ENCODE data around the gene FCN1.

FCN1 gene

GRCh38 chr9:134951461-134951860, 33.7 kb upstream of the FCN1 start:
- Histone ChIP-seq H4K20me1 (ENCODE audit: insufficient read depth, low read length, poor library complexity, severe bottlenecking) (no peaks in the 10 kb centered on the region), H3K9me3 (ENCODE audit: insufficient read depth, low read depth, low read length) (no peaks in the 10 kb centered on the region; the same call in 1 of the 2 replicates), H3K4me2 (ENCODE audit: low read depth, low read length, poor library complexity, severe bottlenecking) (no peak overlapping the region), H3F3A (ENCODE audit: low read depth) (no peaks in the 10 kb centered on the region), H3K79me2 (ENCODE audit: insufficient read depth, low read length) (no peaks in the 10 kb centered on the region), H2AFZ (ENCODE audit: low read length) (no peak overlapping the region), H3K9me2 (replicated peaks; ENCODE audit: low read depth, low read length) (no peaks in the 10 kb centered on the region), H3K36me3 (ENCODE audit: insufficient read depth, low read length) (no peaks in the 10 kb centered on the region), H3K4me1 (ENCODE audit: insufficient read depth, low read length, poor library complexity, severe bottlenecking) (no peaks in the 10 kb centered on the region), H3K27me3 (ENCODE audit: insufficient read depth, low read length, poor library complexity, severe bottlenecking) (no peaks in the 10 kb centered on the region), H3K4me3 (ENCODE audit: low read length, poor library complexity, severe bottlenecking) (no peak overlapping the region), H3K9ac (ENCODE audit: low read depth, low read length, poor library complexity, severe bottlenecking) (no peak overlapping the region)
- TF ChIP-seq EZH2phosphoT487 (IDR thresholded peaks at IDR 0.05; ENCODE audit: borderline replicate concordance) = no peak
- TF ChIP-seq, protein P1, sequence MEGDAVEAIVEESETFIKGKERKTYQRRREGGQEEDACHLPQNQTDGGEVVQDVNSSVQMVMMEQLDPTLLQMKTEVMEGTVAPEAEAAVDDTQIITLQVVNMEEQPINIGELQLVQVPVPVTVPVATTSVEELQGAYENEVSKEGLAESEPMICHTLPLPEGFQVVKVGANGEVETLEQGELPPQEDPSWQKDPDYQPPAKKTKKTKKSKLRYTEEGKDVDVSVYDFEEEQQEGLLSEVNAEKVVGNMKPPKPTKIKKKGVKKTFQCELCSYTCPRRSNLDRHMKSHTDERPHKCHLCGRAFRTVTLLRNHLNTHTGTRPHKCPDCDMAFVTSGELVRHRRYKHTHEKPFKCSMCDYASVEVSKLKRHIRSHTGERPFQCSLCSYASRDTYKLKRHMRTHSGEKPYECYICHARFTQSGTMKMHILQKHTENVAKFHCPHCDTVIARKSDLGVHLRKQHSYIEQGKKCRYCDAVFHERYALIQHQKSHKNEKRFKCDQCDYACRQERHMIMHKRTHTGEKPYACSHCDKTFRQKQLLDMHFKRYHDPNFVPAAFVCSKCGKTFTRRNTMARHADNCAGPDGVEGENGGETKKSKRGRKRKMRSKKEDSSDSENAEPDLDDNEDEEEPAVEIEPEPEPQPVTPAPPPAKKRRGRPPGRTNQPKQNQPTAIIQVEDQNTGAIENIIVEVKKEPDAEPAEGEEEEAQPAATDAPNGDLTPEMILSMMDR (conservative IDR thresholded peaks at IDR 0.05; ENCODE audit: low read length) = no peak

DNA sequence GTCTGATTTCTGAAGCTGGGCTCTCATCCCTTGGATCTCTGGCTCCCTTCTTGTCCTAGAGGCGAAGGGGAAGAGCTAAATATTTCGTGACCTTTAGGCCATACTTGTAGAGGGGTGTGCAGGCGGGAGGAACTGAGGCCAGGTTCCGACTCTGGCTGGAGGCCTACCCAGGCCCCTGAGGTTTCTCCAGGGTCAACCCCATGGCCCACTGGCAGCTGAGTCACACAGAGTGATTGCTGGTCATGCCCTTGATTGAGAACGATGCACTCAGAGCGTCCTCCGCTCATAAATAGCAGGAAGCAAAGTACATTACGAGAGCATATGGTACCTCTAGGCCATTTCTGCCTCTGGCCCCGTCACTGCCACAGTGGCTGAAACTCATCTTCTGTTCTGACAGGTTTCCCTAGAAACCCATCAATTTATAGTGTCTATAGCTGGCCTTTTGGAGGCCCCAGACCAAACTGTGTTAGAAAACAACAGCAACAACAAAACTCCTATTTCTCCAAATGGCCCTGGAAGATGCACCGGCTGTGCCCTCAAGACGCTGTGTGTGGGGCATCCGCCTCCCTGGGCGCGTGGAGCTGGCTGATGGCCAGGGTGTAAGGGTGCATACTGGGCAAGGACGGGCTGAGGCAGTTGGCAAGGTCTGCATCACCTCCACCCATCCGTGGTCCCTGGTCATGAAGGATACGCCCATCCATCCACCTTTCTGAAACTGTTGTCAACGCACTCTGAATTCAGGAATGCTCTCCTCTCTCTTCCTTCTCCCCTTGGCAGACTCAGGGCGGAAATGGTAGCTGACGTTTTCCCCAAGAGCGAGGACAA, 32.9 kb upstream of the FCN1 start:
- no peak overlapping the region for H3K9ac ChIP-seq (ENCODE audit: low read depth, low read length, poor library complexity, severe bottlenecking)
- TF ChIP-seq, protein P1 (conservative IDR thresholded peaks at IDR 0.05; ENCODE audit: low read length) = no peak
- no peak for TF ChIP-seq EZH2phosphoT487 (IDR thresholded peaks at IDR 0.05; ENCODE audit: borderline replicate concordance)
- no peak overlapping the region for H2AFZ ChIP-seq (ENCODE audit: low read length)
- H4K20me1 ChIP-seq (ENCODE audit: insufficient read depth, low read length, poor library complexity, severe bottlenecking) = no peaks in the 10 kb centered on the region
- H3K9me2 ChIP-seq (replicated peaks; ENCODE audit: low read depth, low read length) = no peaks in the 10 kb centered on the region
- H3K4me1 ChIP-seq (ENCODE audit: insufficient read depth, low read length, poor library complexity, severe bottlenecking) = no peaks in the 10 kb centered on the region
- no peaks in the 10 kb centered on the region for H3F3A ChIP-seq (ENCODE audit: low read depth)
- H3K4me3 ChIP-seq (ENCODE audit: low read length, poor library complexity, severe bottlenecking) = no peak overlapping the region
- no peaks in the 10 kb centered on the region; the same call in 1 of the 2 replicates for H3K9me3 ChIP-seq (ENCODE audit: insufficient read depth, low read depth, low read length)
- no peaks in the 10 kb centered on the region for H3K79me2 ChIP-seq (ENCODE audit: insufficient read depth, low read length)
- H3K27me3 ChIP-seq (ENCODE audit: insufficient read depth, low read length, poor library complexity, severe bottlenecking) = no peaks in the 10 kb centered on the region
- H3K36me3 ChIP-seq (ENCODE audit: insufficient read depth, low read length) = no peaks in the 10 kb centered on the region
- no peak overlapping the region for H3K4me2 ChIP-seq (ENCODE audit: low read depth, low read length, poor library complexity, severe bottlenecking)

GRCh38 chr9:134949681-134950385, 32.1 kb upstream of the FCN1 start:
- H3F3A ChIP-seq (ENCODE audit: low read depth) = no peaks in the 10 kb centered on the region
- H3K9me2 ChIP-seq (replicated peaks; ENCODE audit: low read depth, low read length) = no peaks in the 10 kb centered on the region
- no peaks in the 10 kb centered on the region for H3K79me2 ChIP-seq (ENCODE audit: insufficient read depth, low read length)
- H3K9ac ChIP-seq (ENCODE audit: low read depth, low read length, poor library complexity, severe bottlenecking) = no peak overlapping the region
- TF ChIP-seq EZH2phosphoT487 (IDR thresholded peaks at IDR 0.05; ENCODE audit: borderline replicate concordance) = no peak
- TF ChIP-seq, protein P1 (conservative IDR thresholded peaks at IDR 0.05; ENCODE audit: low read length) = no peak
- H3K4me1 ChIP-seq (ENCODE audit: insufficient read depth, low read length, poor library complexity, severe bottlenecking) = no peaks in the 10 kb centered on the region
- H3K4me3 ChIP-seq (ENCODE audit: low read length, poor library complexity, severe bottlenecking) = no peak overlapping the region
- H3K4me2 ChIP-seq (ENCODE audit: low read depth, low read length, poor library complexity, severe bottlenecking) = no peak overlapping the region
- H4K20me1 ChIP-seq (ENCODE audit: insufficient read depth, low read length, poor library complexity, severe bottlenecking) = no peaks in the 10 kb centered on the region
- no peaks in the 10 kb centered on the region for H3K27me3 ChIP-seq (ENCODE audit: insufficient read depth, low read length, poor library complexity, severe bottlenecking)
- H3K9me3 ChIP-seq (ENCODE audit: insufficient read depth, low read depth, low read length) = no peaks in the 10 kb centered on the region; the same call in 1 of the 2 replicates
- no peak overlapping the region for H2AFZ ChIP-seq (ENCODE audit: low read length)
- no peaks in the 10 kb centered on the region for H3K36me3 ChIP-seq (ENCODE audit: insufficient read depth, low read length)

Data from Loucy (cell line).